ENCODE results near the gene RPL5.

DNA sequence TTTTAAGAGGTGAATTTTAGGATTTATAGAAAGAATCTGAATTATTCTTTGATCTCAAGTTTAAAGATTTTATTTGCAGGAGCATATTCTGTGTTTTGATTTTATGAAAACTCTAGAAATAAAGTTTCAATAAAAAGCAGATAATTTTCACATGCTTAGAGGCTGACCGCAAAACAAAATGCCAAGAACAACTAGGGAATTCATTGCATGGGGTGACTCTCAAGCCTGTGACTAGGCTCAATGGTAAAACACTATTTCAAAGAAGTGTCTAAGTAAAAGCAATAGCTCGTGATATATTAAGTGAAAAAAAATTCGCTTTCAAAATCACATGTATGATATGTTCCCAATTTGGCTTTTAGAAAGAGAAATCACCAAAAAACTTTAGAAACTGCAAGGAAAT, 49.6 kb downstream of the RPL5 start:
- TF ChIP-seq, protein P1, sequence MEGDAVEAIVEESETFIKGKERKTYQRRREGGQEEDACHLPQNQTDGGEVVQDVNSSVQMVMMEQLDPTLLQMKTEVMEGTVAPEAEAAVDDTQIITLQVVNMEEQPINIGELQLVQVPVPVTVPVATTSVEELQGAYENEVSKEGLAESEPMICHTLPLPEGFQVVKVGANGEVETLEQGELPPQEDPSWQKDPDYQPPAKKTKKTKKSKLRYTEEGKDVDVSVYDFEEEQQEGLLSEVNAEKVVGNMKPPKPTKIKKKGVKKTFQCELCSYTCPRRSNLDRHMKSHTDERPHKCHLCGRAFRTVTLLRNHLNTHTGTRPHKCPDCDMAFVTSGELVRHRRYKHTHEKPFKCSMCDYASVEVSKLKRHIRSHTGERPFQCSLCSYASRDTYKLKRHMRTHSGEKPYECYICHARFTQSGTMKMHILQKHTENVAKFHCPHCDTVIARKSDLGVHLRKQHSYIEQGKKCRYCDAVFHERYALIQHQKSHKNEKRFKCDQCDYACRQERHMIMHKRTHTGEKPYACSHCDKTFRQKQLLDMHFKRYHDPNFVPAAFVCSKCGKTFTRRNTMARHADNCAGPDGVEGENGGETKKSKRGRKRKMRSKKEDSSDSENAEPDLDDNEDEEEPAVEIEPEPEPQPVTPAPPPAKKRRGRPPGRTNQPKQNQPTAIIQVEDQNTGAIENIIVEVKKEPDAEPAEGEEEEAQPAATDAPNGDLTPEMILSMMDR (conservative IDR thresholded peaks at IDR 0.05; ENCODE audit: low read length): no peak
- no peak for TF ChIP-seq EZH2phosphoT487 (IDR thresholded peaks at IDR 0.05; ENCODE audit: borderline replicate concordance, low read depth, low read length)

All from OCI-LY7 (cell line).